ENCODE results near the gene SELENON.

GRCh38 chr1:25765136-25765922 is 34.7 kb upstream of the SELENON start:
- TF ChIP-seq POLR2AphosphoS5 (IDR thresholded peaks at IDR 0.05; ENCODE audit: low read depth, low read length) = no peak
- TF ChIP-seq POLR2A (IDR thresholded peaks at IDR 0.05; ENCODE audit: low read depth, low read length) = no peak
- TF ChIP-seq TAF1 (IDR thresholded peaks at IDR 0.05; ENCODE audit: borderline replicate concordance, low read depth, low read length) = no peak

Data from GM12892 (cell line).